HCT116 (cell line): ENCODE results near the gene SDF2. TPM values are rescaled to one million over a fixed set of nuclear protein-coding genes. Genes with fewer than 3 reads are reported as not detected.
A peak's percentile ranks its signal among the peaks of the same experiment; 100 is the strongest.

ENCODE experiments used
- ATAC-seq: fragments of 200-7000 bp; cut with Tn5 transposase; 2 replicates; pipeline ENCODE4 v1.9.1; 2020; ENCODE audit warnings: mild to moderate bottlenecking, moderate library complexity
- BruUV-seq: library from RNA; stranded (reverse); fragments of 400-500 nt; replicated peaks from 2 replicates; lab custom pipeline; 2021; lab: Mats Ljungman, UMichigan
- CTCF ChIA-PET: fragments of 300-600 bp; sonication (Branson Sonifier 250); formaldehyde crosslinking; loops from one replicate; lab custom pipeline; 2021; ENCODE audit warnings: antibody characterized with exemption; lab: Charles Lee
- POLR2A ChIA-PET: fragments of 300-600, 350-600 bp; sonication (Branson Sonifier 250); formaldehyde crosslinking; loops from one replicate; lab custom pipeline; 2021; ENCODE audit warnings: antibody characterized with exemption; lab: Charles Lee
- RAD21 ChIA-PET, 2 experiments: fragments of 300-600 bp; sonication (Branson Sonifier 250); formaldehyde crosslinking; loops; one replicate each; lab custom pipeline; 2023; ENCODE audit warnings: low total read pairs in 2 of 2; ENCODE audit not compliant: uncharacterized antibody in 2 of 2, unreplicated experiment in 2 of 2, low non-redundant PET in 1 of 2; lab: Charles Lee
- DNase-seq: peaks from one replicate; pipeline ENCODE4 v3.0.0-alpha.2; 2010; ENCODE audit warnings: low read depth, low spot score
- H2AFZ ChIP-seq: fragments of 200-600 bp; shearing (Covaris generic), sonication (generic); 2 replicates; pipeline ENCODE4 v1.6.1; 2017; ENCODE audit warnings: low read depth, mixed run types, mixed read lengths, antibody characterized with exemption, low read length; ENCODE audit not compliant: poor library complexity, severe bottlenecking
- H3K27ac ChIP-seq: 2 replicates; pipeline ENCODE4 v1.5.1; 2012; ENCODE audit warnings: low read depth, low read length
- H3K27me3 ChIP-seq: fragments of 200-600 bp; sonication (generic); 2 replicates; pipeline ENCODE4 v1.6.1; 2016; ENCODE audit warnings: mixed run types, low read length, mixed read lengths; ENCODE audit not compliant: insufficient read depth
- H3K36me3 ChIP-seq, 2 experiments: fragments of 200-500 bp in 1 of 2; fragments of 200-600 bp in 1 of 2; sonication (Bioruptor generic) in 1 of 2; sonication (generic) in 1 of 2; 2 replicates each; pipeline versions ENCODE4 v1.5.1 to v1.6.1; 2014 to 2016; ENCODE audit warnings: low read length in 2 of 2, inconsistent platforms in 1 of 2, mixed read lengths in 1 of 2, mixed run types in 1 of 2; ENCODE audit not compliant: insufficient read depth in 2 of 2, control insufficient read depth in 1 of 2
- H3K4me1 ChIP-seq, 2 experiments: fragments of 200-600 bp in 1 of 2; sonication (generic) in 1 of 2; 2 replicates each; pipeline versions ENCODE4 v1.5.1 to v1.6.1; 2012 to 2017; ENCODE audit warnings: low read length in 2 of 2, inconsistent platforms in 1 of 2, mild to moderate bottlenecking in 1 of 2, mixed read lengths in 1 of 2, mixed run types in 1 of 2, moderate library complexity in 1 of 2; ENCODE audit not compliant: insufficient read depth in 2 of 2, control insufficient read depth in 1 of 2
- H3K4me2 ChIP-seq: fragments of 200-600 bp; sonication (generic); 2 replicates; pipeline ENCODE4 v1.6.1; 2017; ENCODE audit warnings: mixed run types, low read length, mixed read lengths
- H3K4me3 ChIP-seq, 2 experiments: fragments of 200-600 bp in 1 of 2; sonication (generic) in 1 of 2; replicated peaks in 1 of 2; 2 replicates each; pipeline ENCODE4 v1.5.1; 2011 to 2016; ENCODE audit warnings: low read length in 2 of 2, control low read depth in 1 of 2, low read depth in 1 of 2, mild to moderate bottlenecking in 1 of 2, mixed read lengths in 1 of 2, mixed run types in 1 of 2
- H3K79me2 ChIP-seq: fragments of 200-600 bp; sonication (generic); 2 replicates; pipeline ENCODE4 v1.6.1; 2017; ENCODE audit warnings: mild to moderate bottlenecking, mixed run types, low read length, moderate library complexity, mixed read lengths; ENCODE audit not compliant: insufficient read depth
- H3K9ac ChIP-seq: fragments of 200-600 bp; sonication (generic); 2 replicates; pipeline ENCODE4 v1.6.1; 2016; ENCODE audit warnings: low read length, mixed read lengths
- H3K9me2 ChIP-seq: fragments of 200-600 bp; sonication (generic), shearing (Covaris generic); 2 replicates; pipeline ENCODE4 v1.6.1; 2017; ENCODE audit warnings: mixed run types, mild to moderate bottlenecking, moderate library complexity; ENCODE audit not compliant: insufficient read depth
- H3K9me3 ChIP-seq, 2 experiments: fragments of 200-500 bp in 1 of 2; fragments of 200-600 bp in 1 of 2; sonication (Bioruptor generic) in 1 of 2; sonication (generic) in 1 of 2; 2 replicates each; pipeline ENCODE4 v1.6.1; 2014 to 2017; ENCODE audit warnings: low read length in 2 of 2, mixed read lengths in 2 of 2, inconsistent platforms in 1 of 2, low read depth in 1 of 2, mild to moderate bottlenecking in 1 of 2, mixed run types in 1 of 2, moderate library complexity in 1 of 2; ENCODE audit not compliant: control insufficient read depth in 1 of 2, insufficient read depth in 1 of 2
- H4K20me1 ChIP-seq: fragments of 200-600 bp; sonication (generic), shearing (Covaris generic); 2 replicates; pipeline ENCODE4 v1.6.1; 2017; ENCODE audit warnings: mixed run types, mild to moderate bottlenecking, moderate library complexity; ENCODE audit not compliant: insufficient read depth
- ATF3 ChIP-seq: IDR thresholded peaks from 2 replicates; pipeline ENCODE4 v1.6.1; 2012
- CBX3 ChIP-seq: IDR thresholded peaks from 2 replicates; pipeline ENCODE4 v1.6.1; 2012; ENCODE audit warnings: low read depth
- CEBPB ChIP-seq: IDR thresholded peaks from 2 replicates; pipeline ENCODE4 v1.6.1; 2012; ENCODE audit warnings: low read depth
- CTCF ChIP-seq, 3 experiments: fragments of 200-600 bp in 1 of 3; sonication (generic) in 1 of 3; IDR thresholded peaks in 2 of 3; conservative IDR thresholded peaks in 1 of 3; 2 replicates each; pipeline ENCODE4 v1.5.1; 2012 to 2017; ENCODE audit warnings: low read depth in 2 of 3, low read length in 2 of 3, antibody characterized with exemption in 1 of 3, borderline replicate concordance in 1 of 3, control low read depth in 1 of 3, mild to moderate bottlenecking in 1 of 3, mixed read lengths in 1 of 3, mixed run types in 1 of 3, moderate library complexity in 1 of 3; ENCODE audit not compliant: insufficient read depth in 1 of 3
- EGR1 ChIP-seq: IDR thresholded peaks from 2 replicates; pipeline ENCODE4 v1.6.1; 2012; ENCODE audit warnings: low read depth
- ELF1 ChIP-seq: IDR thresholded peaks from 2 replicates; pipeline ENCODE4 v1.6.1; 2012; ENCODE audit warnings: low read depth, borderline replicate concordance
- EZH2phosphoT487 ChIP-seq: fragments of 200-600 bp; IDR thresholded peaks from 2 replicates; pipeline ENCODE4 v1.6.1; 2018; ENCODE audit warnings: antibody characterized with exemption, borderline replicate concordance
- JUND ChIP-seq: IDR thresholded peaks from 2 replicates; pipeline ENCODE4 v1.6.1; 2012
- MAX ChIP-seq: IDR thresholded peaks from 2 replicates; pipeline ENCODE4 v1.6.1; 2012
- POLR2A ChIP-seq: IDR thresholded peaks from 2 replicates; pipeline ENCODE4 v1.7.0; 2011; ENCODE audit warnings: borderline replicate concordance; ENCODE audit not compliant: insufficient read depth, insufficient read length; ENCODE audit errors: extremely low read depth
- SP1 ChIP-seq: IDR thresholded peaks from 2 replicates; pipeline ENCODE4 v1.6.1; 2012; ENCODE audit warnings: low read depth
- SRF ChIP-seq: IDR thresholded peaks from 2 replicates; pipeline ENCODE4 v1.6.1; 2012; ENCODE audit warnings: low read depth
- TCF7L2 ChIP-seq: IDR thresholded peaks from 2 replicates; pipeline ENCODE4 v1.7.0; 2011; ENCODE audit warnings: borderline replicate concordance, inconsistent platforms; ENCODE audit not compliant: insufficient read depth, insufficient read length; ENCODE audit errors: extremely low read depth
- ZFX ChIP-seq: fragments of 450-650 bp; IDR thresholded peaks from 2 replicates; pipeline ENCODE4 v1.6.1; 2017
- intact Hi-C: fragments of 100-400 bp; cut with micrococcal nuclease; formaldehyde crosslinking; loops from 2 replicates; pipeline ENCODE4 v1.10.0; 2022
- total RNA-seq: library from RNA; stranded (reverse); gene quantifications from one replicate; pipeline ENCODE4 v1.2.1, GENCODE V29; 2021; ENCODE audit not compliant: unreplicated experiment
- TF ChIP-seq, protein P1 (sequence below): IDR thresholded peaks from 2 replicates; pipeline ENCODE4 v1.6.1; 2011; ENCODE audit warnings: mild to moderate bottlenecking, low read length, moderate library complexity; ENCODE audit not compliant: insufficient replicate concordance; ENCODE audit errors: extremely low read depth

SDF2 gene
- total RNA-seq, 1 experiment from 2014 or later: 41.3 TPM

GRCh38 chr17:28634206-28634865 lies 27.4 kb downstream of the SDF2 start:
- Histone ChIP-seq H3K9me2 (no peaks in the 10 kb centered on the region), H3K27ac (no peak overlapping the region), H3K4me1 (no peaks in the 10 kb centered on the region), H3K36me3 (peaks cover 73 to 82% of the 10 kb centered on the region in 2 experiments), H3K4me2 (no peak overlapping the region), H3K79me2 (peaks cover 57% of the 10 kb centered on the region), H3K27me3 (no peaks in the 10 kb centered on the region), H2AFZ (no peak overlapping the region), H3K4me3 (no peak overlapping the region), H4K20me1 (no peaks in the 10 kb centered on the region), H3K9me3 (no peaks in the 10 kb centered on the region), H3K9ac (no peak overlapping the region)
- ATAC-seq: no peak
- TF ChIP-seq SP1 (no peak), CBX3 (no peak), MAX (no peak)
- no peak for DNase-seq
- intact Hi-C loops: no loop called here
- ChIA-PET RAD21 (no interaction called here), CTCF (interaction anchor here (0.9 to 1.5 kb wide), 2 partner anchors 10 to 13 kb away, joined by 3 to 6 read pairs; partner anchors contain the start of gene BLTP2), POLR2A (no interaction called here)
- BruUV-seq: TSS peak; percentile 9

DNA sequence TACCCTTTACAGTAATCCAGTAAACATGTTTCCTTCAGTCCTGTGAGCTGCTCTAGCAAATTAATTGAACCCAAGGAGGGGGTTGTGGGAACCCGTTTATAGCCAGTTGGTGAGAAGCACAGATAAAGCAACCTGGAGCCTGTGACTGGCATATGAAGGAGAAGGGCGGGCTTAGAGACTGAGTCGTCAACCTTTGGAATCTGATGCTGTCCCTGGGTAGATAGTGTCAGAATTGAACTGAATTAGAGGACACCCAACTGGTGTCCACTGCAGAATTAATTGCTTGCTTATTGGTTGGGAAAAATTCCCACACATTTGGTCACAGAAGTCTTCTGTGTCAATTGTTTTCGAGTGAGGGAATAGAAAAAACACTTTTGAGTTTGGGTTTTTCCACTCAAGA lies 34.9 kb downstream of the SDF2 start:
- H3K4me3 ChIP-seq: no peak overlapping the region
- 0 out of 2 replicates have a peak, but pooled peaks cover 4% of the 10 kb centered on the region for H3K79me2 ChIP-seq
- no peak for DNase-seq
- no peak overlapping the region for H3K9ac ChIP-seq
- H3K36me3 ChIP-seq: peaks cover 49 to 54% of the 10 kb centered on the region in 2 experiments
- H4K20me1 ChIP-seq: no peaks in the 10 kb centered on the region
- no peak for ATAC-seq
- H3K27ac ChIP-seq: no peak overlapping the region
- H2AFZ ChIP-seq: no peak overlapping the region
- no peaks in the 10 kb centered on the region for H3K27me3 ChIP-seq
- POLR2A ChIA-PET: no interaction called here
- CTCF ChIA-PET: no interaction called here
- H3K4me1 ChIP-seq: no peaks in the 10 kb centered on the region
- H3K9me3 ChIP-seq: no peaks in the 10 kb centered on the region
- intact Hi-C loops: no loop called here
- BruUV-seq: no TSS peak
- H3K4me2 ChIP-seq: no peak overlapping the region
- H3K9me2 ChIP-seq: no peaks in the 10 kb centered on the region
- no peak for TF ChIP-seq JUND
- TF ChIP-seq EZH2phosphoT487: no peak
- TF ChIP-seq, protein P1, sequence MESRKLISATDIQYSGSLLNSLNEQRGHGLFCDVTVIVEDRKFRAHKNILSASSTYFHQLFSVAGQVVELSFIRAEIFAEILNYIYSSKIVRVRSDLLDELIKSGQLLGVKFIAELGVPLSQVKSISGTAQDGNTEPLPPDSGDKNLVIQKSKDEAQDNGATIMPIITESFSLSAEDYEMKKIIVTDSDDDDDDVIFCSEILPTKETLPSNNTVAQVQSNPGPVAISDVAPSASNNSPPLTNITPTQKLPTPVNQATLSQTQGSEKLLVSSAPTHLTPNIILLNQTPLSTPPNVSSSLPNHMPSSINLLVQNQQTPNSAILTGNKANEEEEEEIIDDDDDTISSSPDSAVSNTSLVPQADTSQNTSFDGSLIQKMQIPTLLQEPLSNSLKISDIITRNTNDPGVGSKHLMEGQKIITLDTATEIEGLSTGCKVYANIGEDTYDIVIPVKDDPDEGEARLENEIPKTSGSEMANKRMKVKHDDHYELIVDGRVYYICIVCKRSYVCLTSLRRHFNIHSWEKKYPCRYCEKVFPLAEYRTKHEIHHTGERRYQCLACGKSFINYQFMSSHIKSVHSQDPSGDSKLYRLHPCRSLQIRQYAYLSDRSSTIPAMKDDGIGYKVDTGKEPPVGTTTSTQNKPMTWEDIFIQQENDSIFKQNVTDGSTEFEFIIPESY: no peak
- no peak for TF ChIP-seq CEBPB
- TF ChIP-seq TCF7L2: no peak
- TF ChIP-seq POLR2A: no peak
- TF ChIP-seq ATF3: no peak
- no peak for TF ChIP-seq EGR1
- TF ChIP-seq SRF: no peak
- TF ChIP-seq SP1: no peak
- no peak for TF ChIP-seq ZFX
- no peak for TF ChIP-seq CTCF (IDR thresholded peaks at IDR 0.05 in 2 of 3, conservative IDR thresholded peaks at IDR 0.05 in 1 of 3; ENCODE audit: borderline replicate concordance in 1 of 3, insufficient read depth in 1 of 3, low read depth in 2 of 3, low read length in 2 of 3)
- TF ChIP-seq ELF1: no peak
- RAD21 ChIA-PET: no interaction called here
